HG03135 (cell line): ENCODE measurements around the gene NKAIN4.
"Not testable (repeated sequence)": the region's sequence is repeated elsewhere in the genome, so short reads cannot be mapped to it uniquely, and the experiment has no call there.

Experiments
- ATAC-seq: cut with Tn5 transposase; IDR thresholded peaks from one replicate; pipeline ENCODE4 v1.9.1; 2021; ENCODE audit warnings: mild to moderate bottlenecking, moderate library complexity; ENCODE audit not compliant: unreplicated experiment

The NKAIN4 gene

GRCh38 chr20:63258781-63259180 is 4.5 kb upstream of the NKAIN4 start:
- no peak for ATAC-seq

DNA sequence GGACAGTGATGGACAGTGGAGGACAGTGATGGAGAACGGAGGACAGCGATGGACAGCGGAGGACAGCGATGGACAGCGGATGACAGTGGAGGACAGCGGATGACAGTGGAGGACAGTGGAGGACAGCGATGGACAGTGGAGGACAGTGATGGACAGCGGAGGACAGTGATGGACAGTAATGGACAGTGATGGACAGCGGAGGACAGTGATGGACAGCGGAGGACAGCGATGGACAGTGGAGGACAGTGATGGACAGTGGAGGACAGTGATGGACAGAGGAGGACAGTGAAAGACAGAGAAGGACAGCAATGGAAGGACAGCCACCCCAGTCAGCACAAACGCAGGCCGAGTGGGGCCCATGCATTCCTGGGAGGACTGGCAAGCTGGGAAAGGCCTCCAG is 3.4 kb upstream of the NKAIN4 start:
- no peak for ATAC-seq

DNA sequence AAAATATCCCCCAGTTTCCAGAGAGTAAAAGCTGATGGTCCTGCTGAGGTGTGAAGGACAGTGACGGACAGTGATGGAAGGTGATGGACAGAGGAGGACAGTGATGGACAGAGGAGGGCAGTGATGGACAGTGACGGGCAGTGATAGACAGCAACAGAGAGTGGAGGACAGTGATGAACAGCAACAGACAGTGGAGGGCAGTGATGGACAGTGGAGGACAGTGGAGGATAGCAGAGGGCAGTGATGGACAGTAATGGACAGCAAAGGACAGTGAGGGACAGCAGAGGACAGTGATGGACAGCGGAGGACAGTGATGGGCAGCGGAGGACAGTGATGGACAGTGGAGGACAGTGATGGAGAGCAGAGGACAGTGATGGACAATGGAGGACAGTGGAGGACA is 2.7 kb upstream of the NKAIN4 start:
- ATAC-seq, result no peak

GRCh38 chr20:63255931-63256704 is 1.9 kb upstream of the NKAIN4 start:
- ATAC-seq, result no peak

GRCh38 chr20:63254606-63255384 is 532 bp upstream of the NKAIN4 start:
- ATAC-seq, result no peak

DNA sequence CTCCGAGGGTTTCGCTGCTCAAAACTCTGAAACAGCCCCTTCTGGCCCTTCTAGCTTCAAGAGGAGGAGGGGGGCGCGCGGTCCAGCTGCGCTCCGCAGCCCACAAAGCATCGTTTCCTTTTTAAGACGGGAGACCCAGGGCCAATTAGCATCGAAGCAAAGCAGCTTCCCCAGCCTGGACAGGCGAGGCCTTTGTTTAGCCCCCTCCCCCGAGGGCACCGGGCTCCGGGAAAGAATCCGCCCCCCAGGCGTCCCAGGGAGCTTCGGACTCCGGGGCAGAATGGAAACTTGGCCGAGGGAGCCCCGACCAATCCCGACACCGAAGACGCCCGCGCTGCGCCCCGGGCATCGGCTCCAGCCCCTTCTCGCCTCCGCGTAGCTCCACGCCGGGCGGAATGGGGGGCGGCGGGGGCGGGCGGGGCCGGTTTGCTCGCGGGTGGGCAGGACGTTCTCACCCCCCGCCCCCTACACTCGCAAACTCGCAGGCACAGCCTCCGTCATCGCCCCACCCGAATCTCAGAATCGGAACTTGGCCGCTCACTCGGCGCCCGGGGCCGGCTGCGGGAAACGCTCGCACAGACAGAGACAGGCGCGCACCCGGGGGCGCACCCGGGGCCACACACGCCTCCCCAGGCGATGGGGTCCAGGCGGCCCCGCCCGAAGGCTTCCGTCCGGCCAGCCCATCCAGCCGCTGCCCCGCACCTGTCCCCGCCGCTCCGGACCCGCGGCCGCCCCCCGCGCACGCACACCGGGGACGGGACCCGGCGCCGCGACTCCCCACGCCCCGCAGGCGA is 628 bp downstream of the NKAIN4 start:
- ATAC-seq, result no peak

- ATAC-seq, result no peak
These were observed 1.2 kb downstream of the NKAIN4 start for GRCh38 chr20:63253065-63253437.

DNA sequence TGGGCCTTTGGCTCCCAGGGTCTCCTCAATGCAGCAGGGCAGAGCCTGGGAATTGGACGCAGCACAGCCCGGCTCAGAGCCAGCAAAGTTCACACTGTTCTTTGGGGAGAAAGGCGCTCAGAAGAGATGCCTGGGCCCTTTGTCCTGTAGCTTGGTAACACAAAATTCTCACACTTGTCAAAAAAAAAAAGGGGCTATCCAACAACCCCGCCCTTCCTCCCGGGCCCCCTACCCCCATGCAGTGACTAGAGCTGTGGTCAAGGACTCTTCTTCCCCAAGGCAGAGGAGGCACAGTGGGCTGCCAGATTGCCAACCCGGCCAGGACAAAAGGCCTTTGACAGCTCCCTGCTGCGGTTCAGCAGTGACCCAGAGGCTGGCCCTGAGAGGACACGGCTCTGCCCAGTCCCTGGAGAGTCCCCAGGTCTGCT is 2.0 kb downstream of the NKAIN4 start:
- ATAC-seq, result no peak

DNA sequence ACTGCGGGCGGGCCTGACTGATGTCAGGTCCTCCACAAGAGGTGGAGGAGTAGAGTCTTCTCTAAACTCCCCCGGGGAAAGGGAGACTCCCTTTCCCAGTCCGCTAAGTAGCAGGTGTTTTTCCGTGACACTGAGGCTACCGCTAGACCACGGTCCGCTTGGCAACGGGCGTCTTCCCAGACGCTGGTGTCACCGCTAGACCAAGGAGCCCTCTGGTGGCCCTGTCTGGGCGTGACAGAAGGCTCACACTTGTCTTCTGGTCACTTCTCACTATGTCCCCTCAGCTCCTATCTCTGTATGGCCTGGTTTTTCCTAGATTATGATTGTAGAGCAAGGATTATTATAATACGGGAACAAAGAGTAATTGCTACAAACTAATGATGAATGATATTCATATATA is 2.9 kb downstream of the NKAIN4 start:
- not testable (repeated sequence) for ATAC-seq

DNA sequence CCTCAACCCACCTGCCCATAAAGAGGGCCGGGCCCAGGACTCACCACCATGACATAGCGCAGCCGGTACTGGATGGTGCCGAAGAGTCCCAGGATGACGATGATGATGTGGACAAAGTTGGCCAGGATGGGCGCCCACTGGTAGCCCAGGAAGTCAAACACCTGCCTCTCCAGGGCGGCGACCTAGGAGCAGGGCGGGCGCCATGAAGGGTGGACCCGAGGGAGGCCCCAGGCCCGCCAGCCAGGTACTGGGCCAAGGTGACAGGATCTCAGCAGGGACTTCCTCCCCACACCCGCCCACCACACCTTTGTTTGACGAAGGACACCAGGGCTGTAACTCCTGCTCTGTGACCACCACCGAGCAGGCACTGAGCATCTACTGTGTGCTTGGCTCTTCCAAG is 4.4 kb downstream of the NKAIN4 start:
- no peak for ATAC-seq

- ATAC-seq, result no peak
These were observed 5.2 kb downstream of the NKAIN4 start for GRCh38 chr20:63248835-63249591.

GRCh38 chr20:63247671-63248228 is 6.5 kb downstream of the NKAIN4 start:
- no peak for ATAC-seq

GRCh38 chr20:63246490-63247288 is 7.6 kb downstream of the NKAIN4 start:
- no peak for ATAC-seq

GRCh38 chr20:63244468-63244867 is 9.8 kb downstream of the NKAIN4 start:
- no peak for ATAC-seq

GRCh38 chr20:63243604-63244247 is 10.5 kb downstream of the NKAIN4 start:
- ATAC-seq, result no peak

- no peak for ATAC-seq
These were observed 11.5 kb downstream of the NKAIN4 start for GRCh38 chr20:63242736-63243135.

- ATAC-seq, result no peak
These were observed 13.0 kb downstream of the NKAIN4 start for GRCh38 chr20:63241272-63241671.

- no peak for ATAC-seq
These were observed 14.3 kb downstream of the NKAIN4 start for GRCh38 chr20:63240004-63240403.

- no peak for ATAC-seq
These were observed 14.8 kb downstream of the NKAIN4 start for GRCh38 chr20:63239431-63239830.
